Keratinocyte (primary cell): ENCODE data around the gene MICALL1. TPM values are rescaled to one million over a fixed set of nuclear protein-coding genes. Genes with fewer than 3 reads are reported as not detected.

Experiments
- DNase-seq: peaks from one replicate; pipeline ENCODE4 v3.0.0-alpha.2; 2011; ENCODE audit warnings: low read depth, missing footprints, low spot score
- FAIRE-seq: peaks from 2 replicates; lab custom pipeline; 2011; peaks lifted over from hg19 to GRCh38; lab: Jason Lieb, UNC
- H2AFZ ChIP-seq: 2 replicates; pipeline ENCODE4 v1.6.0; 2012; ENCODE audit warnings: low read length, control low read depth, inconsistent platforms; ENCODE audit not compliant: control insufficient read depth
- H3K27ac ChIP-seq: 2 replicates; pipeline ENCODE4 v1.5.1; 2011; ENCODE audit warnings: low read length; ENCODE audit not compliant: control insufficient read depth, insufficient read depth
- H3K27me3 ChIP-seq: 3 replicates; pipeline ENCODE4 v1.6.0; 2011; ENCODE audit warnings: low read length; ENCODE audit not compliant: control insufficient read depth, insufficient read depth; ENCODE audit errors: extremely low read depth
- H3K36me3 ChIP-seq, 2 experiments: 2 replicates in 1 of 2; 3 replicates in 1 of 2; pipeline ENCODE4 v1.5.1; 2011; ENCODE audit warnings: low read length in 2 of 2, mild to moderate bottlenecking in 1 of 2; ENCODE audit not compliant: control insufficient read depth in 2 of 2, insufficient read depth in 2 of 2; ENCODE audit errors: extremely low read depth in 1 of 2
- H3K4me1 ChIP-seq: 3 replicates; pipeline ENCODE4 v1.5.1; 2011; ENCODE audit warnings: low read length; ENCODE audit not compliant: control insufficient read depth, insufficient read depth; ENCODE audit errors: extremely low read depth
- H3K4me2 ChIP-seq: 3 replicates; pipeline ENCODE4 v1.6.0; 2011; ENCODE audit warnings: low read depth, low read length; ENCODE audit not compliant: control insufficient read depth, insufficient read depth; ENCODE audit errors: extremely low read depth
- H3K4me3 ChIP-seq, 3 experiments: fragments of 200-600 bp in 1 of 3; sonication (generic) in 1 of 3; 2 replicates in 2 of 3; 3 replicates in 1 of 3; pipeline ENCODE4 v1.5.1; 2011 to 2016; ENCODE audit warnings: low read length in 3 of 3, mild to moderate bottlenecking in 3 of 3, control low read depth in 2 of 3, inconsistent platforms in 1 of 3, low read depth in 1 of 3, mixed read lengths in 1 of 3, mixed run types in 1 of 3, moderate library complexity in 1 of 3; ENCODE audit not compliant: control insufficient read depth in 2 of 3, insufficient read depth in 2 of 3; ENCODE audit errors: extremely low read depth in 1 of 3
- H3K79me2 ChIP-seq: 2 replicates; pipeline ENCODE4 v1.6.0; 2012; ENCODE audit warnings: low read length; ENCODE audit not compliant: control insufficient read depth, insufficient read depth
- H3K9ac ChIP-seq: 3 replicates; pipeline ENCODE4 v1.6.0; 2011; ENCODE audit warnings: low read length; ENCODE audit not compliant: control insufficient read depth, insufficient read depth; ENCODE audit errors: extremely low read depth
- H3K9me1 ChIP-seq: 3 replicates; pipeline ENCODE4 v1.6.0; 2011; ENCODE audit warnings: low read length; ENCODE audit not compliant: control insufficient read depth, insufficient read depth; ENCODE audit errors: extremely low read depth
- H3K9me3 ChIP-seq: 2 replicates; pipeline ENCODE4 v1.5.1; 2012; ENCODE audit warnings: low read depth, low read length; ENCODE audit not compliant: control insufficient read depth
- H4K20me1 ChIP-seq: 3 replicates; pipeline ENCODE4 v1.6.0; 2011; ENCODE audit warnings: low read length; ENCODE audit not compliant: control insufficient read depth, insufficient read depth; ENCODE audit errors: extremely low read depth
- EZH2 ChIP-seq: IDR thresholded peaks from one replicate; pipeline ENCODE4 v1.6.1; 2012; ENCODE audit warnings: inconsistent platforms, mild to moderate bottlenecking, low read length, moderate library complexity
- dilution Hi-C: fragments of 300-500 bp; cut with MboI; formaldehyde crosslinking; loops from one replicate; pipeline ENCODE4 v1.7.0; 2020; ENCODE audit warnings: low sequenced_read_pairs; ENCODE audit not compliant: extremely low pct_ligation_motif_present
- polyA plus RNA-seq, 5 experiments: library from polyadenylated mRNA; depleted of rRNA in 3 of 5; stranded (reverse) in 3 of 5; stranded (forward) in 1 of 5; unstranded in 1 of 5; fragments of >200 nt; gene quantifications; 1 replicate in 1 of 5; 2 replicates in 3 of 5; 3 replicates in 1 of 5; pipeline versions ENCODE4 v1.2.1 to v1.2.3, GENCODE V29; 2011 to 2012; ENCODE audit warnings: missing spikeins in 2 of 5, low read depth in 1 of 5, low replicate concordance in 1 of 5
- TF ChIP-seq, protein P1 (sequence below), 3 experiments: IDR thresholded peaks in 1 of 3; conservative IDR thresholded peaks in 1 of 3; optimal IDR thresholded peaks in 1 of 3; 2 replicates in 2 of 3; 3 replicates in 1 of 3; pipeline versions ENCODE3 to v1.5.1; 2011; ENCODE audit warnings: low read length in 3 of 3, mild to moderate bottlenecking in 3 of 3, moderate library complexity in 2 of 3, control low read depth in 1 of 3, inconsistent platforms in 1 of 3; ENCODE audit not compliant: insufficient read depth in 2 of 3; ENCODE audit errors: extremely low read depth in 1 of 3

MICALL1 gene
- polyA plus RNA-seq, 1 donor (not counting 4 experiments of a cell fraction or from before 2014, with no cell fraction given) = 42.8 TPM

DNA sequence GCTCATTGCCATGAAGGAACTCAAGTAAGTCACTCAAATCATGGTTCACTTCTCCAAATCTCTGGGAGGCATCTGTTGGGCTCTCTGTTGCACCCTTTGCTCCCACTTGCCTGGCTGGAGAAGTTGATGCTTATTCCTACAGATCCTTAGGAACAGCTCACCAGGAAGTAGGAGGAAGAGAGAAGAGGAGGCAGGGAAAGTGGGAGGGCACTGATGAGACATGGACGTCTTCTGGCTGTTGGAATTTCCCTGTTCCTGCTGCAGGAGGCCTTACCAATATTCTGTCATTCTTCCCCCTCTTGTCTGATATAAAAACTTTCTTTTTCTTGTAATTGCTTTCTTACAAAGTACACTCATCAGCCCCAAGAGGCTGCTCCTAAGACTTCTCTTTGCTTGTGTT, 61.0 kb downstream of the MICALL1 start:
- dilution Hi-C loops = no loop called here
- Histone ChIP-seq H3K36me3 (peaks cover 28 to 32% of the 10 kb centered on the region in 2 experiments), H2AFZ (no peak overlapping the region), H3K9me3 (no peaks in the 10 kb centered on the region), H3K27me3 (no peaks in the 10 kb centered on the region), H3K9me1 (no peaks in the 10 kb centered on the region), H3K9ac (no peak overlapping the region), H3K4me3 (no peak overlapping the region), H3K4me1 (no peaks in the 10 kb centered on the region), H3K79me2 (no peaks in the 10 kb centered on the region), H3K4me2 (no peak overlapping the region), H3K27ac (no peak overlapping the region), H4K20me1 (no peaks in the 10 kb centered on the region)
- DNase-seq = no peak
- FAIRE-seq = no peak
- TF ChIP-seq EZH2 = no peak
- TF ChIP-seq, protein P1, sequence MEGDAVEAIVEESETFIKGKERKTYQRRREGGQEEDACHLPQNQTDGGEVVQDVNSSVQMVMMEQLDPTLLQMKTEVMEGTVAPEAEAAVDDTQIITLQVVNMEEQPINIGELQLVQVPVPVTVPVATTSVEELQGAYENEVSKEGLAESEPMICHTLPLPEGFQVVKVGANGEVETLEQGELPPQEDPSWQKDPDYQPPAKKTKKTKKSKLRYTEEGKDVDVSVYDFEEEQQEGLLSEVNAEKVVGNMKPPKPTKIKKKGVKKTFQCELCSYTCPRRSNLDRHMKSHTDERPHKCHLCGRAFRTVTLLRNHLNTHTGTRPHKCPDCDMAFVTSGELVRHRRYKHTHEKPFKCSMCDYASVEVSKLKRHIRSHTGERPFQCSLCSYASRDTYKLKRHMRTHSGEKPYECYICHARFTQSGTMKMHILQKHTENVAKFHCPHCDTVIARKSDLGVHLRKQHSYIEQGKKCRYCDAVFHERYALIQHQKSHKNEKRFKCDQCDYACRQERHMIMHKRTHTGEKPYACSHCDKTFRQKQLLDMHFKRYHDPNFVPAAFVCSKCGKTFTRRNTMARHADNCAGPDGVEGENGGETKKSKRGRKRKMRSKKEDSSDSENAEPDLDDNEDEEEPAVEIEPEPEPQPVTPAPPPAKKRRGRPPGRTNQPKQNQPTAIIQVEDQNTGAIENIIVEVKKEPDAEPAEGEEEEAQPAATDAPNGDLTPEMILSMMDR (optimal IDR thresholded peaks at IDR 0.05 in 1 of 3, IDR thresholded peaks at IDR 0.05 in 1 of 3, conservative IDR thresholded peaks at IDR 0.05 in 1 of 3; ENCODE audit: extremely low read depth in 1 of 3, insufficient read depth in 2 of 3, low read length in 3 of 3) = no peak

DNA sequence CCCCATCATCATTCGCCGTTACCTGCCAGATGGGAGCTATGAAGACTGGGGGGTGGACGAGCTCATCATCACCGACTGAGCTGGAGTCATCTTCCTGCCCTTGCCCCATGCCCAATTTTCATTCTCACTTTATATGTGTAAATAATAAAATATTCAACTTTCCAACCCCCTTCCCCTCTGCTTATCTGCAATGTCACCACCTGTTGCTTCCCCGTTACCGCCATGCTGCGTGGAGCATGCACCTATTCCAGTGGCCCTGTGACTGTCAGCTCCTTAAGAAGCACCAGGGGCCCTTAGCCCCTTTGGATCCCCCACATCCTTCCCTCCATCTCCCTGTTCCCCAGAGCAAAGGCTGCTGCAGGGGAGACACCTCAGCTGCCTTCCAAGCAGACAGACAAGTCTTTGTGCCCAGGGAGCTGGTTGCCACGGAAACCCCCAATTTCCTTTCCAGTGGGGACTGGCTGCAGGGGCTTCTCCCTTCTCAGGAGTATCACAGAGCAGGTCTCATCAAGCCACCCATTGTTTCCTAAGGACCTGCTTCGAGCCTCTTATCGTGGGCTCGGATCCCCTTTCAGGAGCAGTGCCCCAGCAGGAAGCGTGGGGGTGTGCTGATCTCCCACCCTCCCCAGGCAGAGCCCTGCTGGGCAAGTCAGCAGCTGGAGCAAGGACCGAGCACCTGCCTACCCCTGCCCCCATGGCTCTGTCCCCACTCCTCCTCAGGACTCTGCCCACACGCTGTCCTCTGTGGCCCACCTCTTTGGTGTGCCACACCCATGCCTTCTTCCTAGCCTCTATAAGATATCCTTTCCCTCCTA, 61.7 kb downstream of the MICALL1 start:
- Histone ChIP-seq H3K36me3 (peaks cover 29% of the 10 kb centered on the region in 2 experiments), H3K9me3 (no peaks in the 10 kb centered on the region), H3K4me2 (no peak overlapping the region), H3K4me1 (no peaks in the 10 kb centered on the region), H2AFZ (no peak overlapping the region), H4K20me1 (no peaks in the 10 kb centered on the region), H3K27ac (no peak overlapping the region), H3K9me1 (no peaks in the 10 kb centered on the region), H3K79me2 (no peaks in the 10 kb centered on the region), H3K4me3 (no peak overlapping the region), H3K27me3 (no peaks in the 10 kb centered on the region), H3K9ac (no peak overlapping the region)
- FAIRE-seq (no peak), DNase-seq (no peak)
- TF ChIP-seq, protein P1 (optimal IDR thresholded peaks at IDR 0.05 in 1 of 3, IDR thresholded peaks at IDR 0.05 in 1 of 3, conservative IDR thresholded peaks at IDR 0.05 in 1 of 3; ENCODE audit: extremely low read depth in 1 of 3, insufficient read depth in 2 of 3, low read length in 3 of 3) = no peak
- TF ChIP-seq EZH2 = no peak
- dilution Hi-C loops = no loop called here
